CD14-positive monocyte (primary cell): ENCODE measurements around the gene TMED1. TPM values are rescaled to one million over a fixed set of nuclear protein-coding genes. Genes with fewer than 3 reads are reported as not detected.
"Not testable (repeated sequence)": the region's sequence is repeated elsewhere in the genome, so short reads cannot be mapped to it uniquely, and the experiment has no call there.

ENCODE experiments used
- DNase-seq, 3 donors: peaks; one replicate each; pipeline ENCODE4 v3.0.0-alpha.2; 2011 to 2022
- H2AFZ ChIP-seq: 2 replicates; pipeline ENCODE4 v1.6.0; 2012; ENCODE audit warnings: mild to moderate bottlenecking, low read depth, low read length, inconsistent platforms; ENCODE audit not compliant: insufficient read depth, poor library complexity, severe bottlenecking
- H3K27ac ChIP-seq, 2 donors: 1 replicate in 1 of 2; 2 replicates in 1 of 2; pipeline ENCODE4 v1.5.1; 2012 to 2013; ENCODE audit warnings: low read length in 2 of 2, control low read depth in 1 of 2, inconsistent platforms in 1 of 2, low read depth in 1 of 2, mild to moderate bottlenecking in 1 of 2
- H3K27me3 ChIP-seq, 2 donors: one replicate each; pipeline versions ENCODE4 v1.6.0 to v1.6.1; 2011 to 2013; ENCODE audit warnings: low read length in 2 of 2; ENCODE audit not compliant: control insufficient read depth in 2 of 2, insufficient read depth in 2 of 2
- H3K36me3 ChIP-seq, 2 donors: replicated peaks in 1 of 2; 1 replicate in 1 of 2; 2 replicates in 1 of 2; pipeline versions ENCODE4 v1.5.1 to v1.6.1; 2012 to 2013; ENCODE audit warnings: low read length in 2 of 2, control low read depth in 1 of 2, inconsistent platforms in 1 of 2, mild to moderate bottlenecking in 1 of 2; ENCODE audit not compliant: insufficient read depth in 2 of 2, control insufficient read depth in 1 of 2
- H3K4me1 ChIP-seq, 2 donors: 1 replicate in 1 of 2; 2 replicates in 1 of 2; pipeline versions ENCODE4 v1.5.1 to v1.6.1; 2012 to 2013; ENCODE audit warnings: low read length in 2 of 2, control low read depth in 1 of 2, inconsistent platforms in 1 of 2, mild to moderate bottlenecking in 1 of 2, moderate library complexity in 1 of 2; ENCODE audit not compliant: insufficient read depth in 2 of 2, control insufficient read depth in 1 of 2
- H3K4me2 ChIP-seq: replicated peaks from 2 replicates; pipeline ENCODE3; 2012; ENCODE audit warnings: low read length, moderate library complexity, mild to moderate bottlenecking; ENCODE audit not compliant: poor library complexity, severe bottlenecking; ENCODE audit errors: extremely low read depth
- H3K4me3 ChIP-seq, 3 experiments: fragments of 200-600 bp in 1 of 3; sonication (generic) in 1 of 3; replicated peaks in 1 of 3; 1 replicate in 2 of 3; 2 replicates in 1 of 3; pipeline ENCODE4 v1.5.1; 2011 to 2013; ENCODE audit warnings: low read length in 3 of 3, mild to moderate bottlenecking in 3 of 3, control low read depth in 2 of 3, low read depth in 2 of 3, inconsistent platforms in 1 of 3, moderate library complexity in 1 of 3
- H3K79me2 ChIP-seq: 2 replicates; pipeline ENCODE4 v1.6.0; 2012; ENCODE audit warnings: mild to moderate bottlenecking, control low read depth, inconsistent platforms, low read length, moderate library complexity; ENCODE audit not compliant: insufficient read depth
- H3K9ac ChIP-seq: 2 replicates; pipeline ENCODE4 v1.6.0; 2017; ENCODE audit warnings: low read length, mild to moderate bottlenecking; ENCODE audit not compliant: insufficient read depth, poor library complexity, severe bottlenecking
- H3K9me3 ChIP-seq, 2 donors: replicated peaks in 1 of 2; 1 replicate in 1 of 2; 2 replicates in 1 of 2; pipeline versions ENCODE4 v1.5.1 to v1.6.1; 2012 to 2013; ENCODE audit warnings: low read length in 2 of 2, control low read depth in 1 of 2; ENCODE audit not compliant: control insufficient read depth in 1 of 2, insufficient read depth in 1 of 2
- H4K20me1 ChIP-seq: 2 replicates; pipeline ENCODE4 v1.6.0; 2012; ENCODE audit warnings: mild to moderate bottlenecking, low read length, control low read depth, moderate library complexity; ENCODE audit not compliant: insufficient read depth
- H3K27ac Mint-ChIP-seq, 7 donors: one replicate each; pipeline ENCODE4 v1.8.0; 2020; ENCODE audit warnings: mild to moderate bottlenecking in 7 of 7, mixed read lengths in 7 of 7, moderate library complexity in 6 of 7, inconsistent platforms in 2 of 7
- H3K27me3 Mint-ChIP-seq, 3 donors: one replicate each; pipeline ENCODE4 v1.8.0; 2021 to 2022; ENCODE audit warnings: low read depth in 3 of 3, mild to moderate bottlenecking in 3 of 3, mixed read lengths in 3 of 3, moderate library complexity in 3 of 3, inconsistent platforms in 1 of 3
- H3K36me3 Mint-ChIP-seq, 2 donors: one replicate each; pipeline ENCODE4 v1.8.0; 2020; ENCODE audit warnings: mixed read lengths in 2 of 2, inconsistent platforms in 1 of 2, mild to moderate bottlenecking in 1 of 2
- H3K4me1 Mint-ChIP-seq: one replicate; pipeline ENCODE4 v1.8.0; 2020; ENCODE audit warnings: mild to moderate bottlenecking, mixed read lengths
- H3K4me3 Mint-ChIP-seq, 2 donors: one replicate each; pipeline ENCODE4 v1.8.0; 2020; ENCODE audit warnings: mild to moderate bottlenecking in 2 of 2, mixed read lengths in 2 of 2, moderate library complexity in 1 of 2
- H3K9me3 Mint-ChIP-seq, 7 donors: one replicate each; pipeline ENCODE4 v1.8.0; 2020 to 2022; ENCODE audit warnings: mixed read lengths in 7 of 7, mild to moderate bottlenecking in 6 of 7, moderate library complexity in 6 of 7, inconsistent platforms in 2 of 7
- WGBS: methylation state at CpG from one replicate; pipeline ENCODE4 v1.1.5; 2013; ENCODE audit warnings: missing lambda C conversion rate; ENCODE audit not compliant: insufficient coverage; 5-methylcytosine and 5-hydroxymethylcytosine counted together
- intact Hi-C, 2 donors: fragments of 100-400 bp; cut with micrococcal nuclease; formaldehyde crosslinking; loops; one replicate each; pipeline versions ENCODE4 v1.15.0 to v1.15.1; 2023
- polyA plus RNA-seq, 3 donors: library from polyadenylated mRNA; depleted of rRNA in 1 of 3; unstranded in 2 of 3; stranded (reverse) in 1 of 3; fragments of 300-500 nt in 2 of 3; fragments of >200 nt in 1 of 3; fragmentation: Illumina TruSeq in 2 of 3; gene quantifications; 1 replicate in 2 of 3; 2 replicates in 1 of 3; pipeline ENCODE4 v1.2.3, GENCODE V29; 2012 to 2021
- TF ChIP-seq, protein P1 (sequence below): fragments of 200-600 bp; IDR thresholded peaks from one replicate; pipeline ENCODE4 v1.8.0; 2022; ENCODE audit warnings: antibody characterized with exemption, mild to moderate bottlenecking

TMED1 gene
- polyA plus RNA-seq, 3 donors, result 23.2 to 56.7 (median 51.3) TPM

DNA sequence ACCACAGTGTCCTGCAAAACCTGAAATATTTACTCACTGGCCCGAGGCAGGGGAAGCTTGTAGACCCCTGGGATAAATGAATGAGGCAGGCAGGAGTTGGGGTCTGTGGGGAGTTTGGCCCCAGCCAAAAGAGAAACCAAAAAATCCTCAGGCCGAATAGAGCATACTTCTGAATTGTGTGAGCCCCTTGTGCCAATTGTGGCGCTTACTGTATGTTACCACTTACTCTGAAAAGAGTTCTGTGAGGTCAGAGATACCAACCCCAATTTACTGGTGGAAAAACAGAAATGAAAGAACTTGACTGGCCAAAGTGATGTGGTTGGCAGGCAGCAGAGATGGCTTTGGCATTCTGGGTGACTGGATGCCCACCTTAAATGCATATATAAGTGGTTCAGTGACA is 42.2 kb upstream of the TMED1 start:
- Histone ChIP-seq H3K27ac (no peak overlapping the region), H3K4me1 (peaks cover 14 to 19% of the 10 kb centered on the region in 2 donors), H3K4me2 (no peak overlapping the region), H3K79me2 (peaks cover 64% of the 10 kb centered on the region), H2AFZ (no peak overlapping the region), H3K36me3 (no peaks in the 10 kb centered on the region), H3K4me3 (no peak overlapping the region), H3K9me3 (no peaks in the 10 kb centered on the region), H3K9ac (no peak overlapping the region), H4K20me1 (peaks cover 56% of the 10 kb centered on the region), H3K27me3 (no peaks in the 10 kb centered on the region)
- peaks cover 11 to 15% of the 10 kb centered on the region in 2 donors for H3K36me3 Mint-ChIP-seq
- peak overlapping the region in 1 of 7 donors; percentile 50 for H3K27ac Mint-ChIP-seq
- H3K4me3 Mint-ChIP-seq, result no peak overlapping the region
- intact Hi-C loops, result loop anchor here in 1 of 2 donors (10.0 kb wide), 1 partner anchor 47 kb away; the partner anchor contains the start of genes TIMM29 and YIPF2
- WGBS, result no CpG with 5 or more reads among the region's 3 CpGs
- H3K9me3 Mint-ChIP-seq, result no peaks in the 10 kb centered on the region
- no peak for DNase-seq
- TF ChIP-seq, protein P1, sequence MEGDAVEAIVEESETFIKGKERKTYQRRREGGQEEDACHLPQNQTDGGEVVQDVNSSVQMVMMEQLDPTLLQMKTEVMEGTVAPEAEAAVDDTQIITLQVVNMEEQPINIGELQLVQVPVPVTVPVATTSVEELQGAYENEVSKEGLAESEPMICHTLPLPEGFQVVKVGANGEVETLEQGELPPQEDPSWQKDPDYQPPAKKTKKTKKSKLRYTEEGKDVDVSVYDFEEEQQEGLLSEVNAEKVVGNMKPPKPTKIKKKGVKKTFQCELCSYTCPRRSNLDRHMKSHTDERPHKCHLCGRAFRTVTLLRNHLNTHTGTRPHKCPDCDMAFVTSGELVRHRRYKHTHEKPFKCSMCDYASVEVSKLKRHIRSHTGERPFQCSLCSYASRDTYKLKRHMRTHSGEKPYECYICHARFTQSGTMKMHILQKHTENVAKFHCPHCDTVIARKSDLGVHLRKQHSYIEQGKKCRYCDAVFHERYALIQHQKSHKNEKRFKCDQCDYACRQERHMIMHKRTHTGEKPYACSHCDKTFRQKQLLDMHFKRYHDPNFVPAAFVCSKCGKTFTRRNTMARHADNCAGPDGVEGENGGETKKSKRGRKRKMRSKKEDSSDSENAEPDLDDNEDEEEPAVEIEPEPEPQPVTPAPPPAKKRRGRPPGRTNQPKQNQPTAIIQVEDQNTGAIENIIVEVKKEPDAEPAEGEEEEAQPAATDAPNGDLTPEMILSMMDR, result no peak
- H3K27me3 Mint-ChIP-seq, result peaks cover 0 to 3% (median under 1%) of the 10 kb centered on the region in 3 donors
- peaks cover 30% of the 10 kb centered on the region for H3K4me1 Mint-ChIP-seq

DNA sequence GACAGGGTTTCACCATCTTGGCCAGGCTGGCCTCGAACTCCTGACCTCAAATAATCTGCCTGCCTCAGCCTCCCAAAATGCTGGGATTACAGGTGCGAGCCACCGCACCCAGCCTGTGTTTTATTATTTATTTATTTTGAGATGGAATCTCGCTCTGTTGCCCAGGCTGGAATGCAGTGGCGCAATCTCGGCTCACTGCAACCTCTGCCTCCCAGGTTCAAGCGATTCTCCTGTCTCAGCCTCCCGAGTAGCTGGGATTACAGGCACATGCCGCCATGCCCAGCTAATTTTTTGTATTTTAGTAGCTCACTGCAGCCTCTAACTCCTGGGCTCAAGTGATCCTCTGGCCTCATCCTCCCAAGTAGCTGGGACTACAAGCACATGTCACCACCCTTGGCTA is 41.6 kb upstream of the TMED1 start:
- H3K36me3 Mint-ChIP-seq, result peaks cover 14 to 18% of the 10 kb centered on the region in 2 donors
- not testable (repeated sequence) for H3K27ac ChIP-seq, H3K36me3 ChIP-seq, H2AFZ ChIP-seq, H3K4me3 Mint-ChIP-seq, DNase-seq, H3K9ac ChIP-seq, H3K9me3 ChIP-seq, H3K4me3 ChIP-seq, H3K4me2 ChIP-seq, H3K9me3 Mint-ChIP-seq, H3K27me3 ChIP-seq, H3K27me3 Mint-ChIP-seq
- WGBS, result 95% methylated on average over 3 of the region's 9 CpGs
- Histone ChIP-seq H3K4me1 (peaks cover 20 to 25% of the 10 kb centered on the region in 2 donors), H3K79me2 (peaks cover 70% of the 10 kb centered on the region), H4K20me1 (peaks cover 57% of the 10 kb centered on the region)
- intact Hi-C loops, result loop anchor here in 1 of 2 donors (10.0 kb wide), 1 partner anchor 47 kb away; the partner anchor contains the start of genes TIMM29 and YIPF2
- peak overlapping the region in 3 of 7 donors; percentile 50 to 85 (median 54) for H3K27ac Mint-ChIP-seq
- peaks cover 36% of the 10 kb centered on the region for H3K4me1 Mint-ChIP-seq
